Tibial nerve (tissue), 4 donors: Measurements from ENCODE around the gene CDRT15L2.
"Not testable (repeated sequence)": the region's sequence is repeated elsewhere in the genome, so short reads cannot be mapped to it uniquely, and the experiment has no call there.

ENCODE experiments used
- CTCF ChIP-seq, 5 experiments: fragments of 200-600 bp in 3 of 5; fragments of 450-650 bp in 2 of 5; sonication (generic) in 3 of 5; IDR thresholded peaks; one replicate each; pipeline ENCODE4 v1.5.1; 2016 to 2019; ENCODE audit warnings: antibody characterized with exemption in 5 of 5, mild to moderate bottlenecking in 3 of 5, moderate library complexity in 2 of 5
- EP300 ChIP-seq, 2 donors: sonication (generic); formaldehyde crosslinking; IDR thresholded peaks; one replicate each; pipeline ENCODE4 v1.6.1; 2017; ENCODE audit warnings: antibody characterized with exemption in 2 of 2, mild to moderate bottlenecking in 1 of 2
- POLR2A ChIP-seq, 2 donors: fragments of 450-650 bp; IDR thresholded peaks; one replicate each; pipeline ENCODE4 v1.6.1; 2017; ENCODE audit warnings: antibody characterized with exemption in 2 of 2, mild to moderate bottlenecking in 2 of 2, moderate library complexity in 2 of 2

- TF ChIP-seq CTCF, POLR2A, EP300 (IDR thresholded peaks at IDR 0.05): not testable (repeated sequence)
Observed at GRCh38 chr17:20533206-20533605, 46.3 kb upstream of the CDRT15L2 start.
